CD14-positive monocyte (primary cell): ENCODE measurements around the gene B3GNT9. TPM values are rescaled to one million over a fixed set of nuclear protein-coding genes. Genes with fewer than 3 reads are reported as not detected.

ENCODE experiments used
- DNase-seq, 3 donors: peaks; one replicate each; pipeline ENCODE4 v3.0.0-alpha.2; 2011 to 2022
- H2AFZ ChIP-seq: 2 replicates; pipeline ENCODE4 v1.6.0; 2012; ENCODE audit warnings: mild to moderate bottlenecking, low read depth, low read length, inconsistent platforms; ENCODE audit not compliant: insufficient read depth, poor library complexity, severe bottlenecking
- H3K27ac ChIP-seq, 2 donors: 1 replicate in 1 of 2; 2 replicates in 1 of 2; pipeline ENCODE4 v1.5.1; 2012 to 2013; ENCODE audit warnings: low read length in 2 of 2, control low read depth in 1 of 2, inconsistent platforms in 1 of 2, low read depth in 1 of 2, mild to moderate bottlenecking in 1 of 2
- H3K27me3 ChIP-seq, 2 donors: one replicate each; pipeline versions ENCODE4 v1.6.0 to v1.6.1; 2011 to 2013; ENCODE audit warnings: low read length in 2 of 2; ENCODE audit not compliant: control insufficient read depth in 2 of 2, insufficient read depth in 2 of 2
- H3K36me3 ChIP-seq, 2 donors: replicated peaks in 1 of 2; 1 replicate in 1 of 2; 2 replicates in 1 of 2; pipeline versions ENCODE4 v1.5.1 to v1.6.1; 2012 to 2013; ENCODE audit warnings: low read length in 2 of 2, control low read depth in 1 of 2, inconsistent platforms in 1 of 2, mild to moderate bottlenecking in 1 of 2; ENCODE audit not compliant: insufficient read depth in 2 of 2, control insufficient read depth in 1 of 2
- H3K4me1 ChIP-seq, 2 donors: 1 replicate in 1 of 2; 2 replicates in 1 of 2; pipeline versions ENCODE4 v1.5.1 to v1.6.1; 2012 to 2013; ENCODE audit warnings: low read length in 2 of 2, control low read depth in 1 of 2, inconsistent platforms in 1 of 2, mild to moderate bottlenecking in 1 of 2, moderate library complexity in 1 of 2; ENCODE audit not compliant: insufficient read depth in 2 of 2, control insufficient read depth in 1 of 2
- H3K4me2 ChIP-seq: replicated peaks from 2 replicates; pipeline ENCODE3; 2012; ENCODE audit warnings: low read length, moderate library complexity, mild to moderate bottlenecking; ENCODE audit not compliant: poor library complexity, severe bottlenecking; ENCODE audit errors: extremely low read depth
- H3K4me3 ChIP-seq, 3 experiments: fragments of 200-600 bp in 1 of 3; sonication (generic) in 1 of 3; replicated peaks in 1 of 3; 1 replicate in 2 of 3; 2 replicates in 1 of 3; pipeline ENCODE4 v1.5.1; 2011 to 2013; ENCODE audit warnings: low read length in 3 of 3, mild to moderate bottlenecking in 3 of 3, control low read depth in 2 of 3, low read depth in 2 of 3, inconsistent platforms in 1 of 3, moderate library complexity in 1 of 3
- H3K79me2 ChIP-seq: 2 replicates; pipeline ENCODE4 v1.6.0; 2012; ENCODE audit warnings: mild to moderate bottlenecking, control low read depth, inconsistent platforms, low read length, moderate library complexity; ENCODE audit not compliant: insufficient read depth
- H3K9ac ChIP-seq: 2 replicates; pipeline ENCODE4 v1.6.0; 2017; ENCODE audit warnings: low read length, mild to moderate bottlenecking; ENCODE audit not compliant: insufficient read depth, poor library complexity, severe bottlenecking
- H3K9me3 ChIP-seq, 2 donors: replicated peaks in 1 of 2; 1 replicate in 1 of 2; 2 replicates in 1 of 2; pipeline versions ENCODE4 v1.5.1 to v1.6.1; 2012 to 2013; ENCODE audit warnings: low read length in 2 of 2, control low read depth in 1 of 2; ENCODE audit not compliant: control insufficient read depth in 1 of 2, insufficient read depth in 1 of 2
- H4K20me1 ChIP-seq: 2 replicates; pipeline ENCODE4 v1.6.0; 2012; ENCODE audit warnings: mild to moderate bottlenecking, low read length, control low read depth, moderate library complexity; ENCODE audit not compliant: insufficient read depth
- H3K27ac Mint-ChIP-seq, 7 donors: one replicate each; pipeline ENCODE4 v1.8.0; 2020; ENCODE audit warnings: mild to moderate bottlenecking in 7 of 7, mixed read lengths in 7 of 7, moderate library complexity in 6 of 7, inconsistent platforms in 2 of 7
- H3K27me3 Mint-ChIP-seq, 3 donors: one replicate each; pipeline ENCODE4 v1.8.0; 2021 to 2022; ENCODE audit warnings: low read depth in 3 of 3, mild to moderate bottlenecking in 3 of 3, mixed read lengths in 3 of 3, moderate library complexity in 3 of 3, inconsistent platforms in 1 of 3
- H3K36me3 Mint-ChIP-seq, 2 donors: one replicate each; pipeline ENCODE4 v1.8.0; 2020; ENCODE audit warnings: mixed read lengths in 2 of 2, inconsistent platforms in 1 of 2, mild to moderate bottlenecking in 1 of 2
- H3K4me1 Mint-ChIP-seq: one replicate; pipeline ENCODE4 v1.8.0; 2020; ENCODE audit warnings: mild to moderate bottlenecking, mixed read lengths
- H3K4me3 Mint-ChIP-seq, 2 donors: one replicate each; pipeline ENCODE4 v1.8.0; 2020; ENCODE audit warnings: mild to moderate bottlenecking in 2 of 2, mixed read lengths in 2 of 2, moderate library complexity in 1 of 2
- H3K9me3 Mint-ChIP-seq, 7 donors: one replicate each; pipeline ENCODE4 v1.8.0; 2020 to 2022; ENCODE audit warnings: mixed read lengths in 7 of 7, mild to moderate bottlenecking in 6 of 7, moderate library complexity in 6 of 7, inconsistent platforms in 2 of 7
- WGBS: methylation state at CpG from one replicate; pipeline ENCODE4 v1.1.5; 2013; ENCODE audit warnings: missing lambda C conversion rate; ENCODE audit not compliant: insufficient coverage; 5-methylcytosine and 5-hydroxymethylcytosine counted together
- intact Hi-C, 2 donors: fragments of 100-400 bp; cut with micrococcal nuclease; formaldehyde crosslinking; loops; one replicate each; pipeline versions ENCODE4 v1.15.0 to v1.15.1; 2023
- polyA minus RNA-seq: library from RNA; depleted of rRNA, polyadenylated mRNA; stranded (reverse); fragments of >200 nt; gene quantifications from 2 replicates; pipeline ENCODE4 v1.2.3, GENCODE V29; 2012
- polyA plus RNA-seq, 3 donors: library from polyadenylated mRNA; depleted of rRNA in 1 of 3; unstranded in 2 of 3; stranded (reverse) in 1 of 3; fragments of 300-500 nt in 2 of 3; fragments of >200 nt in 1 of 3; fragmentation: Illumina TruSeq in 2 of 3; gene quantifications; 1 replicate in 2 of 3; 2 replicates in 1 of 3; pipeline ENCODE4 v1.2.3, GENCODE V29; 2012 to 2021
- total RNA-seq, 12 experiments: library from RNA in 1 of 12; stranded (reverse) in 1 of 12; fragments of 120-200 nt in 1 of 12; gene quantifications; one replicate each; pipeline ENCODE4 v1.2.4 and lab custom pipeline; 2013 to 2026; ENCODE audit warnings: mixed read lengths in 6 of 12, inconsistent platforms in 1 of 12
- TF ChIP-seq, protein P1 (sequence below): fragments of 200-600 bp; IDR thresholded peaks from one replicate; pipeline ENCODE4 v1.8.0; 2022; ENCODE audit warnings: antibody characterized with exemption, mild to moderate bottlenecking

B3GNT9 gene, protein sequence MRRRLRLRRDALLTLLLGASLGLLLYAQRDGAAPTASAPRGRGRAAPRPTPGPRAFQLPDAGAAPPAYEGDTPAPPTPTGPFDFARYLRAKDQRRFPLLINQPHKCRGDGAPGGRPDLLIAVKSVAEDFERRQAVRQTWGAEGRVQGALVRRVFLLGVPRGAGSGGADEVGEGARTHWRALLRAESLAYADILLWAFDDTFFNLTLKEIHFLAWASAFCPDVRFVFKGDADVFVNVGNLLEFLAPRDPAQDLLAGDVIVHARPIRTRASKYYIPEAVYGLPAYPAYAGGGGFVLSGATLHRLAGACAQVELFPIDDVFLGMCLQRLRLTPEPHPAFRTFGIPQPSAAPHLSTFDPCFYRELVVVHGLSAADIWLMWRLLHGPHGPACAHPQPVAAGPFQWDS
- total RNA-seq (2013): 0.44 TPM
- polyA plus RNA-seq (under 1 TPM; 0.10 to 0.67 (median 0.20) TPM), polyA minus RNA-seq (0.64 and 1.1 TPM in 2 replicates), total RNA-seq (lab: John Stamatoyannopoulos, UW) (0.25 to 1.7 (median 0.80) reads per million in 11 experiments)

DNA sequence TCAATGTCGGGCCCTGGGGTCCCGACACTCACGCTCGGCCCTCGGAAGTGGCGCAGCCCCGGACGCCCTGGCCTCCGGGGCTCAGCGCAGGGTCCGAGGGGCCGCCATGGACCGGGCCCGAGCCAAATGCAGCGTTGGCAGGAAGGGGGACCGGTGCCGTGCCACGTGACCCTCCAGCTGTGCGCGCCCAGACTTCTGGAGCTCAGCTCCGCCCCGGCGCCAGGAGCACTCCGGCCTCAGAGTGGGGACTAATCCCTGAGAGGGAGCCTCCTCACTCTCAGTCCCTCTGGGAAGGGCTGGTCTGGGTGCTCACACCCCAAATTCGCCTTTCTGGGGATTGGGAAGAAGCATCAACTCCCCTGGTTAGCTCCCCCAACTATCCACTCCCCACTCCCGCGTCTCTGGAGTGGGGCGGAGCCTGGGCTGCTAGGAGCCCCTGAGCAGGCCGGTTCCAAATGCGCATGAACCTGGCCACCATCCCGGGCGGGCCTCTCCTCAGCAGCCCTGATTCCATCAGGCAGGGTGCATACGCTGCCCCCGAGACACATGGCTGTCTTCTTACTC lies at the start of gene B3GNT9:
Gene B3GNT9, minus strand, starts transcription at position 166 of the 564 bp plus-strand sequence. CDS start 513 bp downstream, outside the sequence.
- Histone ChIP-seq H3K27ac (no peak within 1 kb of the TSS), H3K36me3 (peaks cover 30 to 33% of the 10 kb centered on the region in 2 donors), H3K79me2 (no peaks in the 10 kb centered on the region), H3K4me1 (peaks cover 15 to 30% of the 10 kb centered on the region in 2 donors), H3K4me2 (peak within 1 kb of the TSS; percentile 66), H3K9ac (no peak within 1 kb of the TSS), H3K9me3 (peaks cover 9 to 18% of the 10 kb centered on the region in 2 donors), H2AFZ (peak within 1 kb of the TSS; percentile 17), H3K4me3 (peak within 1 kb of the TSS in 1 of 3 experiments; percentile 63), H4K20me1 (peaks cover 86% of the 10 kb centered on the region), H3K27me3 (peaks cover 13 to 61% of the 10 kb centered on the region in 2 donors)
- H3K4me3 Mint-ChIP-seq: peak within 1 kb of the TSS; percentile 27 to 77
- peaks cover 36 to 39% of the 10 kb centered on the region in 2 donors for H3K36me3 Mint-ChIP-seq
- peaks cover 18% of the 10 kb centered on the region for H3K4me1 Mint-ChIP-seq
- H3K9me3 Mint-ChIP-seq: peaks cover 7 to 22% (median 12%) of the 10 kb centered on the region in 7 donors
- WGBS: 2% methylated on average over 33 of the region's 34 CpGs
- TF ChIP-seq, protein P1, sequence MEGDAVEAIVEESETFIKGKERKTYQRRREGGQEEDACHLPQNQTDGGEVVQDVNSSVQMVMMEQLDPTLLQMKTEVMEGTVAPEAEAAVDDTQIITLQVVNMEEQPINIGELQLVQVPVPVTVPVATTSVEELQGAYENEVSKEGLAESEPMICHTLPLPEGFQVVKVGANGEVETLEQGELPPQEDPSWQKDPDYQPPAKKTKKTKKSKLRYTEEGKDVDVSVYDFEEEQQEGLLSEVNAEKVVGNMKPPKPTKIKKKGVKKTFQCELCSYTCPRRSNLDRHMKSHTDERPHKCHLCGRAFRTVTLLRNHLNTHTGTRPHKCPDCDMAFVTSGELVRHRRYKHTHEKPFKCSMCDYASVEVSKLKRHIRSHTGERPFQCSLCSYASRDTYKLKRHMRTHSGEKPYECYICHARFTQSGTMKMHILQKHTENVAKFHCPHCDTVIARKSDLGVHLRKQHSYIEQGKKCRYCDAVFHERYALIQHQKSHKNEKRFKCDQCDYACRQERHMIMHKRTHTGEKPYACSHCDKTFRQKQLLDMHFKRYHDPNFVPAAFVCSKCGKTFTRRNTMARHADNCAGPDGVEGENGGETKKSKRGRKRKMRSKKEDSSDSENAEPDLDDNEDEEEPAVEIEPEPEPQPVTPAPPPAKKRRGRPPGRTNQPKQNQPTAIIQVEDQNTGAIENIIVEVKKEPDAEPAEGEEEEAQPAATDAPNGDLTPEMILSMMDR: no peak
- no peak within 1 kb of the TSS for H3K27ac Mint-ChIP-seq
- intact Hi-C loops: no loop called here
- no peak for DNase-seq
- peaks cover 45 to 71% (median 58%) of the 10 kb centered on the region in 3 donors for H3K27me3 Mint-ChIP-seq

DNA sequence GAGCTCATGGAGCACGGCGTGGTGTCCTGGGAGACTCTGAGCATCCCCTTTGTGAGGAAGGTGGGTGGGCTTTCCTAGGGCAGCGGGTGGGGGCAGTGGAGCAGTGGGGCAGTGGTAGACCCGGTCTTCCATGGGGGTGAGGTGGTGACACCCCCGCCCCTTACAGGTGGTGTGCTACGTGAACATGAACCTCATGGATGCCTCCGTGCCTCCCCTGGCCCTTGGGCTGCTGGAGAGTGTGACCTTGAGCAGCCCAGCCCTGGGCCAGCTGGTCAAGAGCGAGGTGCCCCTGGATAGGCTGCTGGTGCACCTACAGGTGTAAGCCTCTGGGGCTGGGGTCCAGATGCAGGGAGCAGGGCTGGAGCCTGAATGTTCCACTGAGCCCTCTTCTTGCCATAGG lies 49.7 kb upstream of the B3GNT9 start:
- Histone ChIP-seq H3K27ac (no peak overlapping the region), H3K27me3 (no peaks in the 10 kb centered on the region), H4K20me1 (peaks cover 45% of the 10 kb centered on the region), H3K4me1 (no peaks in the 10 kb centered on the region), H3K9ac (no peak overlapping the region), H3K9me3 (no peaks in the 10 kb centered on the region), H2AFZ (no peak overlapping the region), H3K4me3 (no peak overlapping the region), H3K79me2 (no peaks in the 10 kb centered on the region), H3K36me3 (peaks cover 65 to 85% of the 10 kb centered on the region in 2 donors), H3K4me2 (no peak overlapping the region)
- Mint-ChIP-seq H3K9me3 (no peaks in the 10 kb centered on the region), H3K27ac (peak overlapping the region in 1 of 7 donors; percentile 46), H3K27me3 (peaks cover 0 to 3% (median 1%) of the 10 kb centered on the region in 3 donors), H3K36me3 (peaks cover 61 to 88% of the 10 kb centered on the region in 2 donors), H3K4me1 (peaks cover 15% of the 10 kb centered on the region), H3K4me3 (no peak overlapping the region)
- DNase-seq: no peak
- TF ChIP-seq, protein P1: no peak
- intact Hi-C loops: no loop called here
- 98% methylated on average over 8 of the region's 8 CpGs for whole genome bisulfite sequencing
